DMS 273 (cell line): ENCODE measurements around the gene PHF1.

Experiments used
- DNase-seq: peaks from one replicate; lab custom pipeline; 2025; ENCODE audit not compliant: unreplicated experiment; lab: John Stamatoyannopoulos, UW

The PHF1 gene

DNA sequence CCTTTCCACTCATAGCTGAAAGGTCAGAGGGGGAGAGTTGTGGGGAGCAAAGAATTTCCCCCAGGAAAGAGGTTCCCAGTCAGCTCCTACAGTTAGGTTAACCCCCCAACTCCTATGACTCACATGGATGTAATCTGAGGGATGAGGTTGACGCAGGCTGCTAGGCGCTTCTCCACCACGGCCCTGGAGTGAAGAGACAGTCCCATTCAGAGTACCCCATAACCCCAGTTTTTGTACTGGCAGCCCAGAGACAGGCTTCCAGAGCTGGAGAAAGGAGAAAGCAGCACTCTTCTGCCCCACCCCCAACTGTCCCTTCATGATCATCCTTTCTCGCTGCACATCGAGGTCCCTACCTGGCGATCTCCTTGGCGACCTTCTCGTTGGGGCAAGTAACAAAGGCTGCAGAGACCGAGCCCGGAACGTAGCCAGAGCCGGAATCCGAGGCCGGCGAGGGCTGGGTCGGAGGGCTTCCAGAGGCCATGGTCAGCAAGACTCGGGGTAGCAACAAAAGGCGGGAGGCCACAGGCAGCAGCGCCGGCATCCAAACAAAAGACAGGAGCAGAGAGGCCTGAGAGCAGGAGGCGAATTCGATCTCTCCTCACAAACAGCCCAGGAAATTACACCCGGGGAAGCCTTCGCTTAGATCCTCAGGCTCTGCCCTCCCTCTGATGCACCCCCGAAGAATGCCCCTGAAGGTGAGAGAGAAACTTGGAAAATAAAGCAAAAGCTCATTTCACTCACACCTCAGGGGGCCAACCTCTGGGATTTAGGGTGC lies 6.5 kb downstream of the PHF1 start:
- no peak for DNase-seq

DNA sequence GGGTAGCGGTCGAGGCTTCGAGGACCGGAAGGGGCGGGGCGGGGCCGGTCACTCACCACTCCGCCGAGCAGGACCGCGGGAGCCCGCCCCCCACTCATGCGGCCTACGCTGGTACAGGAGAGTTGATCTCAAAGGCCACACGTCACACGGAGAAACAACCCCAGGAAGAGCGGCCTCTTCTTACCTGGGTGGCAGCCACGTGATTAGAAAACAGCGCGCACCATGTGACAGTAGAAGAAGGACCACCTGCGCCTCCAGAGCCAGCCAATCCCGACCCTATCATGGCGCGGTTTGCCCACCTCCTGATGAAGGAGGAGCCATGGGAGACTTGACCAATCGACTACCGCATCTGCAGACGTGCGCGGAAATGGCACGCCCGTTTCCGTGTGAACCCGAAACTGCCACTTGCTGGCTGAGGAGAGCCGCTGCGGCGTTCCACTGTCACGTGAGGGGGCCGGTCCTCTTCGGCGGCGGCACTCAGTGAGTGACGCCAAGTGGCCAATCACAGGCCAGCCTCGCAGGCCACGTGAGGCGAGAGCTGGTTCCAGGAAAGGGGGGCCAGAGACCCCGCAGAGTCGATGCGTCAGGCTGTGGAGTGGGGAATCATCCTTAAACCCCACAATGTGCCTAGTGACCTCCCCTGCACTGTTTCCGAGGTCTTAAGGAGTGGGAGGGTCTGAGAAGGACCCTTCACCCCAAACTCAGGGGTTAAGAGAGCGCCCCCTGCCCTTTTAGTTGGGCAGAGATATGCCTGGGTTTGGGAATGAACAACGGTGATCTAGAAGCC lies 7.3 kb downstream of the PHF1 start, which contains the start of gene CUTA:
Gene CUTA (minus strand): TSS at position 205 of the 787 bp plus-strand sequence. CDS start 107 bp downstream, at position 98.
- peak; percentile 100 for DNase-seq

DNA sequence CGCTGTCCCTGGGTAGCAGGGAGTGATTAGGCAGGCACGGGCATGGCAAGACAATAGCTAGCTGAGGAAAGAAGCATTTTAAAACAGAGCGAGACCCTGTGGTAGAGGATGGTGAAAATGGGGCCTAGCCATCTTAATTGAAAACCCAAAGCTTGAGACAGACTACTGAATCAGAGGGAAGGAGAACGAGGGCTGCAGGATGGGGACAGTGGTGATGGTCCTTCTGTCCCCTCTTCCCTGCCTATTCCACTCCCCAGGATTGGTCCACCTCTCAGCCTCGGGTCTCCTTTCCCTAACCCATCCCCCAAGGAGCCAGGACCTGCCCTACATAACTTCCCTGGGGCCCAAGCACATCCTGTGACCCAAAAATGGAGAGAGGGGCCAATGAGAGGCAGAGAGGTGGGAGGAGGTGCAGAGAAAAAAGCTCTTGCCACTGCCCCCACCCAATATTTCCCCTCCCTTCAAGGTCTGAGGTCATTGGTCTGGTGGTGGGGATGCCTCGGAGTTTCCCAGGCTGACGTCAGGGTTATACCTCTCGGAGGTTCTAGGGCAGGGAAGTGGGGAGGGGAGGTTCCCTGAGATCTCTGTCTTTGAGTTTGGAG lies 8.0 kb downstream of the PHF1 start:
- DNase-seq, result peak; percentile 51

DNA sequence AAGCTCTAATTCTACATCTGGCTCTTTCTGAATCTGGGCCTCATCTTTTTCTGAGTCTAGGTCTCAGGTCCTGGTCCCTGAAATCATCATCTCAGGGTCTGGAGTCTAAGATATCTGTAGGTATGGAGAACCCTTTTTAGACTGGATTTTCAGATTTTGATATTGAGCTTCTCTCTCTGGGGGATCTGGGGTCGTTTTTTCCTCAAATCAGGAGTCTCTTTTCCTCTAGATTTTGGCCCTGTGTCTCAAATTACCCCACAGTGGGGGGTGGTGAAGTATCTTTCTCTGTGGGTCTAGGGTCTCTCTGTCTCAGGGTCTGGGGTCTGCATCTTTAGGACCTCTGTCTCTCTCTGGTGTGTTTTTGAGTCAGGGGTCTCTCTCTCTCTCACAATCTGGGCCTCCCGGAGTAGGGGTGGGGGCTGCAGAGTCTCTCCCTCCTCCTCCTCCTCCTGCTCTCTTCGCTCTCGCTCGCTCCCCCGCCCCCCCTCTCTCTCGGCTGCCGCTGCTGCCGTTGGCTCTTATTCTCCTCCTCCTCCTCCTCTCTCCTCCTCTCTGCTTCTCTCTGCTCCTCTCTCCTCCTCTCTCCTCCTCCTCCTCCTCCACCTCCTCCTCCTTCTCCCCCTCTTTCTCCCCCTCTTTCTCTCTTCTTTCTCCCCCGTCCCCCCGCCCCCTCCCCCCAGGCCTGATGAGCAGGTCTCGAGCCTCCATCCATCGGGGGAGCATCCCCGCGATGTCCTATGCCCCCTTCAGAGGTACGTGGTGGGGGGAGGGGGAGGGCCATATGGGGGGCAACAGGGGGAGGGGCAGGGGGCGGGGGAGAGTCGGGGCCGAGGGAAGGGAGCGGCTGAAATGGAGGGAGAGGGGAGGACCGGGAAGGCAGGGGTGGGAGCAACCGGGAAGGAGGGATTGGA lies 9.0 kb downstream of the PHF1 start, which contains the start of gene SYNGAP1:
Gene SYNGAP1 (plus strand): TSS at position 486 of the 911 bp plus-strand sequence. CDS start 200 bp downstream, at position 686.
- DNase-seq, result peak; percentile 80

DNA sequence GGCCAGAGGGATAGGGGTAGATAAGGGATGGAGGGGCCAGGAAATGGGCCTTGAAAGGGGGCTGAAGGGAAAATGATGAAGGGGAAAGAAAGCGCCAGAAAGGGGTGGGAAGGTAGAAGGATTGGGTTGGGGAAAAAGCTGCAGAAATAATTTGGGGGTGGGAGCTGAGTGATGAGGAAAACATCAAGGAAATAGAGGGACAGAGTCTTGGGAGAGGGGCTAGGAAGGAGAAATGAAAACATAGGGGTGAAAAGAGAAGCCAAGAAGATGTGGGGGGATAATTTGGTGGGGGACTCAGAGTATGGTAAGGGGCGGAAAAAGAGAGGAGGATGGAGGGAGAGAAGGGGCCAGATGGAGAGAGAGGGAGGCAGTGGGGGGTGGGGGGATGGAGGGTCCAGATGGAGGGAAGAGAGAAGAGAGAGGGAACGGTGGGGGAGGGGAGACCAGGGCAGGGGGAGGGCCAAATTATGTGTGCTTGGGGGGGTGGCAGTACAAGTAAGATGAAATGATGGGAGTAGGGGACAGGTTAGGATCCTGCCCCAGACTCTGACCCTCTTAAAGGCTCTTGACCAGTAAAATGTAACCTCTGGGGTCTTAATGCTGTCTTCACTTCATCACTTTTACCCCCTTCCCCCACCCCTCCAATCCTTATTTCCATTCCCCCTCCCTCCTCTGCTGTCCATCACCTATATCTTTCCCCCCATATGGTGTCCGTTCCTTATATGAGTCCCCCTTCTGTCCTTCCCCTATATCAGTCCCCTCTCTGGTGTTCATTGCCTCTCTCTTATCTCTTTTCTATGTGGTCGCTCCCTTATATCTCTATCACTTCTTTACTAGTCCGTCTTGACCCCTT lies 9.9 kb downstream of the PHF1 start:
- DNase-seq, result peak; percentile 76

DNA sequence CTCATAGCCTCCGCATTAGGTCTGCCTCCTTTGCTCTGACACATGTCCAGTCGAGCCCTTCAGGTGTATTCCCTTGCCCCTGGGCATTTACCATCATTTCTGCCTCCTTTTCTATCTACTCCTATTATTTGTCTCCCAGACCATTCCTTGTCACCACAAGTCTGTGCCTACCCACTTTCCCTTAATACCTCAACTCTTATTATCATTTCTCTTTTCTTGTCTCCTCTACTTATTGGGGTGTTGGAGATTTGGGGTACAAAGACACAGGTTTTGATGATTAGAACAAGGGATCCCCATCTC lies 10.5 kb downstream of the PHF1 start:
- DNase-seq, result no peak

DNA sequence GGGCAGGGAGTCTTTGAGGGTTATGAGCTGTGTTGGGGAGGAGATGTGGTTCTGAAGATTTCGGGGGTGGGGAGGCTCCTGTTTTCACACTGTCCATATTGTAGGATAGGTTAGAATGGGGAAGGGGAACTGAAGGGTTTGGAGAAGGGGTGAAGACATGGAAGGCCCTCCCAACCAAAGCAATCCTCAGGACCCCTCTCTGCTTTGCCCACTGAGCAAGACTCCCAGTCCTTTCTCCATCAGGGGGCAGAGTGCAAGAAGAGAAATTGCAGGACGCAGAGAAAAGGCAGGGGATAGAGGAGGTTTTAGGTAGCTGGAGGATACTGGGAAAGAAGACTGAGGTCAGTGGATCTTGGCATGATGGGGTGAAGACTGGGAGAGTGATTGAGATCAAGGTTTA lies 13.0 kb downstream of the PHF1 start:
- no peak for DNase-seq

DNA sequence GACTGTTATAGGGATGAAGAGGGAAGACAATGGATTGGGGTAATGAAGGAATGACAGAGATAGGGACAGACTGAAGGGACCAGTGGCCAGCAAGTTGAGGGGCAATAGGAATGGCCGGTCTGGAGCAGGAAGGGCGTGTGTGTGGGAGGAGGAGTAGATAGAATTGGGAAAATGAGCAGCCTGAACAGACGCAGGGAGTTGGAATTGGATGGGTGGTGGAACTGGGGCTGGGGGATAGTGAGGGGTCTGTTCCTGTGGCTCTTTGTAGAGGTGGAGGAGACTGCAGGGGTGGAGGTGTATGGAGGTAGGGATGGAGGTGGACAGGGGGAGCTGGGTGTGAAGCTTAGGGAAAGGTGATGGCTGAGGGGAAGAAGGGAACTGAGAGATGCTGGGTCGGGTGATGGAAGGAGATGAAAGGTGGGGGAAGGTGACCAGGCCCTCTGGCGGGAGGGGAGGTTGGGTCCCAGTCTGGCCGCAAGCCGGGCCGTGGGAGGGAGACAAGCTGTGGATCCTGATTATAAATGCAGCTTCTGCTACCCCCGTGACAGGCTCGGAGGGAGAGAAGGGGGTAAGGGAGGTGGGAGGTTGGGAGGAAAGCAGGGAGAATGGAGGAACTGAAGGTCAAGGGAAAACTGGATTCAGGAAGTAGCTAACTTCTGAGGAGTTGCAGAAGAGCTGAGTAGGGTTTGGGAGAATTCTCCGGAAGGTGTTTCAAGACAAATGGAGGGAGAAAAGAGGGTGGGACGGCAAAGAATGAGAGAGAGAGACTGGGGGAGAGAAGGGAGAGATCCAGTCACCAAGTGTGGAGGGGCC lies 14.2 kb downstream of the PHF1 start:
- peak; percentile 72 for DNase-seq

DNA sequence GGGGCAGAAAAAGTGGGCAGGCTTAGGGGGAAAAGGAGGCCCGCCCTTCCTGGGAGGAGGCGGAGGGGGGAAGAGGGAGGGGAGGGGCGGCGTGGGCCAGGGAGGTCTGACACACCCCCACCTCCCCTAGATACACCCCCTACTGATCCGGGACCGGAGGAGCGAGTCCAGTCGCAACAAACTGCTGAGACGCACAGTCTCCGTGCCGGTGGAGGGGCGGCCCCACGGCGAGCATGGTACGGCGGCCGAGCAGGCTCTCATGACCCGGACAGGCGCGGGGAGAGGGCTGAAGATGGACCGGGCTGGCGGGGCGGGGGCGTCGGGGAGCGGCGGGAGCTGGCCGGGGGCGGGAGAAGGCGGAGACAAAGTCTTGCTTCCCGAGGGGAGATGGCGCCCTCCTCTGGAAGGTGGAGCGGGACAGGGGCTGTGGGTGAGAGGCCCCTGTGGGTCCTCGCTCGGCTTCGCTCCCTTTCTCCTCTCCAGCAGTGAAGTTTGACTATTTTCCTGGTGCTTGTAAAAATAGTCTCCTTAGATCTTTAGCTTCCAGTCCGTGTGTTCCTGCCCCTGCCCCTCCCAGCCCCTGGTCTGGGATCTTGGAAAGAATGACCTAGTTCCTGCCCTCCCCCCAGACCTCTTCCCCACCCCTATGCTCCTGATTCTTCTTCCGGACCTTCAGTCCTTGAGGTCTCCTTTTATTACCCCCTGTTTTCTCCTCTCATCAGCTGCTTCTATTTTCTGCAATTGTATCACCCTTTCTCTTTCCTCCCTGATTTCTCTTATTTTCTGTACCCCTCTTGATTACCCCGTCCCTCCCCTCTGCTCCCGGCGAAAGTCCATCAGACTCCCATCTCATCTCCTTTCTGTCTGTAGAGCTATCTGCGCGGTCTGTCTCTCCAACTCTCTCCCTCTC lies 15.1 kb downstream of the PHF1 start:
- DNase-seq, result peak; percentile 95

DNA sequence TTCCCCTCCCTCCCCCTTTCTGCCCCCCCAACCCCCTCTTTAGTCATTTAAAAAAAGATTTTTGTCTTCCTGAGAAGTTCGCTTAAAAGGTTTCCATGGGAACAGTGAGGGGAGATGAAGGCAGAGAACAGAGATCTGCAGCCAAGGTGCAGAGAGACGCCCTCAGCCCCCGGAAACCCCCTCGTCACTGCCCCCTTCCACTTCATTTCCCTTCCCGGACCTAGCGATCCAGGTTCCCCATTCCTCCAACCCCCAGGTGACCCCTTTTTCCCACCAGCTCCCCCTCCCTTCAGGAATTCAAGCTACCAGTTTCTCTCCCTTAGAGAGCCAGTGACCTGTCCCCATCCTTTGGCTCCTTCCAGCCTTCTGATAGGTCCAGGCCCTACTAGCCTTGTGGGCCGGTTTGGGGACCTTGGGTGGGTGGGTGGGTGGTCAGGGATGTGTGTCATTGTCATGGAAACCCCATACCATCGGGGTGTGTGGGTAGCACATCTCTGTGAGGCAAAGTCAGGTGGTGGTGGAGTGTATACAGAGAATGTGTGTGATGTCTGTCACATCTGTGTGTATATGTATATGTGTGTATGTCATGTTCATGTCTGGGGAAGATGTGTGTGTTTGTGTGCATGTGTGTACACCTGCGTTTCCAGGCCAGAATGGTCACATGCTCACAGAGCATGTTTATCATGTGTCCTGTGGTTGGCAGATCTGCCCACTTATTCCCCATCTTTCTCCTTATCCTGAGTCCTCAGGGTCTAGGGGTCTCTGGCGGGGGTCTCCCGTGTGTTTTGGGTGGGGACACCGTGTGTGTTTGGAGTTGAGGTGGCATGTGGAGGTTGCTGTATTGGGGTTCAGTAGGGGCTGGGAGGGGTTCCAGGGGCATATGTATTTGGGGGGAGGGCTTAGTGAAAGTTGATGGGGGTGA lies 16.0 kb downstream of the PHF1 start:
- DNase-seq, result peak; percentile 67

DNA sequence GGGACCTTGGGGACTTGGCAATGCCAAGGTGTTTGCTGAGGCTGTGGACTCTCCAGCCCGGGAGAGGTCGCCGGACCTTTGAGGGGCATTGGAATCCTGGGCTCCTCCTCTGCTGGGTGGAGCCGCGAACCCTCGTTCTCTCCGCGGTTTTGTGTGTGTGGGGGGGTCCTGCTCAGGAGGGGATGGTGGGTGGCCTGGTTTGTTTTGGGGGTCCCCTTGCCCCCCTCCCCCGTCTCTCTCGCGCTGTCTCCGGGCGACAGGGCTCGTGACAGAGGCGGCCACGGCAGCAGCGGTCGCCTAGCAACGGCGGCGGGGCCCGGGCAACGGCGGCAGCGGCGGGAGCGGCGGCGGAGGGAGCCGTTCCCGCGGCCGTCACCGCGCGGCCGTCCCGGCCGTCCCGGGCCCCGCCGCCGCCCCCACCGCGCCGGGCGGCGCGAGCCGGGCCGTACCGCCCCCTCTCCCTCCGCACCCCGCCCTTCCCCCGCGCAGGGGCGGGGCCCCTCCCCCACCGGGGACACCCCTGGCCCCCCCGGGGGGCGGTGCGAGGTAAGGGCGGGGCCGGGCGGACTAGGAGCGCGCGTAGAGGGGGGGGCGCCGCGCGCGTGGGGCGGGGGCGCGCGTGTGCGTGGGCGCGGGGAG lies 16.9 kb downstream of the PHF1 start:
- peak; percentile 64 for DNase-seq

DNA sequence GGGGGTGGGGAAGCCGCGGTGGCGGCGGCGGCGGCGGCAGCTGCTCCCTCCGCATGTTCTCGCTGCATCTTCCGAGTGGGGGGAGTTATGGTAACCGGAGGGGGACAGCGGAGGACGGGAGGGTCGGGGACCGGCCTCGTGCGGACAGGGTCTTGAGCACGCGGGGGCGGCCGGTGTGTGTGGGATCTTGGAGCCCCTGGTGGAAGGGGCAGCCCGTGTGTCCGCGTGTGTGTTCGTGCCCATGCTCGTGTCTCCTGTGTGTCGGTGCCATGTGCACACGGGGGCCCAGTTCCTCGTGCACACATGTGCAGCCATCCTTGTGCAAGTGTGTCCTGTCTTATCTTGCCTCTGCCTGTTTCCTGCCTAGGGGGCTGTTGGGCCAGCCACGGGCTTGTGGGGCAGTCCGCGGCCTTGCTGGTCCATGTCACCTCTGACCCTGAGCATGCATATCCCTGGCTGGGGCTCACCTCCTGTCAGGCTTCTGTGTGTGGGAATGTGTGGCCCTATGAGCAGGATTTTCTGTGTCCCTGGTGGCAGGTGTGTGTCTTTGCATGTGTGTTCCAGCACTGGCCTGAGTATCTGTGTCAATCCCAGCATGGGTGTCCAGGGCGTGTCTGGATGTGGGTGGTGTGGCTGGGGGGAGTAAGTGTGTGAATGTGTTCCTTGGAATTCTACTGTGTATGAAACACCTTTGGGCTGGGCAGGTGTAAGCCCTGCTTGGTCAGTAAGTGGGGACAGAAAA lies 17.6 kb downstream of the PHF1 start:
- DNase-seq, result peak; percentile 72

DNA sequence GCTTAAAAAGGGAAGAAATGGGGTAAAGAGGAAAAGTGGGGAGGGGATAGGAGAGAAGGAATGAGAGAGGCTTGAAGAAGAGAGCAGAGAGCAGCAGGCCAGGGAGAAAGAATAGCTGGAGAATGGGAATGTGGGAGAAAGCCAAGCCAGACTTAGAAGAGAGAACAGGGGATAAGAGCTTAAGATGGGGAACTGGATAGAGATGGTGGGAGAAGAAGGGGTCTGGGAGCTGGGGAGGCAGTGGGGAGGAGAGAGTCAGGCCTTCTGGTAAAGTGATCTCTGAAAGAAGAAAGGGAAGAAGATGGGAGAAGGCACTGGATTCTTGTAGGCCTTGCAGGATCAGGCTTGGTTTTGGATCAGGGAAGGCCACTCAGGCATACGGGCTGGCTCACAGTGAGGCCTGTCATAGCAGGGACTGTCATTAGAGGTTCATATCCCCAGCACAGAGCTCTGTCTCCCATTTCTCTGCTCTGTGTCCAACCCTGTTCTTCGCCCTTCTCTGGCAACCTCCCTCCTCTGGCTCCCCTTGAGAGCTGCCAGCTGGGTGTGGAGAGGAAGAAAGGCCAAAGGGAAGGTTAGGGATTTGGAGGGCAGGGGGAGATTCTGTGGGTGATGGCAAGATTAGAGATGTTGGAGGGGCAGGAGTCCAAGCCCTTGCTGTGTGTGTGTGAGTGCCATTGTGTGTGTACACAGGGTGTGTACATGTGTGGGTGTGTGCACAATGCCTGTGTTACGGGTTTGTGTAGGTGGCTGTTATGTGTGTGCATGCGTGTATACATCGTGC lies 18.3 kb downstream of the PHF1 start:
- DNase-seq, result peak; percentile 26

DNA sequence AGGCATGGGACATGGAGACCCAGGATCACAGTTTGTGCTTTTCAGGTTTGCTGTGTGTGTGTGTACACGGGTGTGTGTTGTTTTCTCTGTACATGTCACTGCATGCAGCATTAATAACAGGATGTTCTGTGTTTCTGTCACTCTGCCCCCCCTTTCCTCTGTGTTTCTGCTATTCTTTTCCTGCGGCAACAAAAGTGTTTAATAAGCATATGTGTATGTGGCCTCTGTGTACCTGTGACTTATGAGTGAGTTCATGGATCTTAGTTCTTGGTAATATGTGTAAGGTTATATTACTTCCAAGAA lies 18.9 kb downstream of the PHF1 start:
- no peak for DNase-seq

DNA sequence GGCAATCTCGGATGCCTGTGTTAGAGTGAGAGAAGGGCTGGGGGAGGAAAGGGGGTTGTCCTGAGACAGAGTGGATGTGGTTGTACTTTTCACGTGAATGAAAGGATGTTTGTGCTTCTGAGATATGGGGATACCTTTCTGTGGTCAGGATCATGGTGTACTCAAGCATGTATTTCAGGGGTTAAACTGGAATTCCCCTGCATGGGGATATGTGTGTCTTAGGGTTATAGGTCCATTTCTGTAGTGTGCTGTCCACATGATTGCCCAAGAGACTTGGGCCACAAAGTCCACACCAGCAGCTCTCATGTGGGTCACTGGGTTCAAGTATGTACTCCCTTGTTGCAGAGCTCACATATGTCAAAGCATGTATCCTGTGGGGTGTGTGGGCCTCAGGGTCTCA lies 19.5 kb downstream of the PHF1 start:
- no peak for DNase-seq
